ENCODE results near the gene C6orf132.
"Not testable (repeated sequence)": the region's sequence is repeated elsewhere in the genome, so short reads cannot be mapped to it uniquely, and the experiment has no call there.

Gene C6orf132

GRCh38 chr6:42142118-42142835 lies at the start of gene C6orf132:
C6orf132 (minus strand) TSS chr6:42142620; CDS start chr6:42142444, 176 bp downstream.
- FAIRE-seq: no peak

- no peak for FAIRE-seq
These were observed 48.2 kb upstream of the C6orf132 start for GRCh38 chr6:42190554-42191183.

GRCh38 chr6:42188406-42188805 lies 46.0 kb upstream of the C6orf132 start:
- FAIRE-seq: no peak

- FAIRE-seq: no peak
These were observed 43.2 kb upstream of the C6orf132 start for GRCh38 chr6:42185597-42185996.

- FAIRE-seq: no peak
These were observed 42.1 kb upstream of the C6orf132 start for GRCh38 chr6:42184475-42184874.

- FAIRE-seq: no peak
These were observed 39.7 kb upstream of the C6orf132 start for GRCh38 chr6:42182101-42182500.

GRCh38 chr6:42179945-42180313 lies 37.5 kb upstream of the C6orf132 start:
- no peak for FAIRE-seq

- FAIRE-seq: no peak
These were observed 37.0 kb upstream of the C6orf132 start for GRCh38 chr6:42179261-42179944.

- FAIRE-seq: no peak
These were observed 35.3 kb upstream of the C6orf132 start for GRCh38 chr6:42177514-42178364.

- FAIRE-seq: no peak
These were observed 34.6 kb upstream of the C6orf132 start for GRCh38 chr6:42176981-42177380.

GRCh38 chr6:42175860-42176259 lies 33.4 kb upstream of the C6orf132 start:
- no peak for FAIRE-seq

- FAIRE-seq: no peak
These were observed 30.7 kb upstream of the C6orf132 start, which contains the start of gene GUCA1A for GRCh38 chr6:42173101-42173500. GUCA1A (plus strand) TSS chr6:42173364; CDS start chr6:42173614, 250 bp downstream.

- FAIRE-seq: no peak
These were observed 29.6 kb upstream of the C6orf132 start for GRCh38 chr6:42171813-42172581.

- FAIRE-seq: not testable (repeated sequence)
These were observed 27.4 kb upstream of the C6orf132 start for GRCh38 chr6:42169780-42170179.

- FAIRE-seq: no peak
These were observed 26.2 kb upstream of the C6orf132 start for GRCh38 chr6:42168650-42169049.

- no peak for FAIRE-seq
These were observed 24.2 kb upstream of the C6orf132 start for GRCh38 chr6:42166444-42167141.

- no peak for FAIRE-seq
These were observed 22.6 kb upstream of the C6orf132 start for GRCh38 chr6:42165016-42165415.

- FAIRE-seq: no peak
These were observed 21.6 kb upstream of the C6orf132 start for GRCh38 chr6:42163981-42164380.

GRCh38 chr6:42162812-42163211 lies 20.4 kb upstream of the C6orf132 start:
- no peak for FAIRE-seq

GRCh38 chr6:42162384-42162783 lies 20.0 kb upstream of the C6orf132 start:
- FAIRE-seq: no peak

GRCh38 chr6:42159431-42160024 lies 17.1 kb upstream of the C6orf132 start:
- no peak for FAIRE-seq

All from TTC549 (cell line).